IPS DF 4.7 (cell line): Measurements from ENCODE around the gene DNAH7.

Source experiments
- DNase-seq: peaks from one replicate; pipeline ENCODE4 v3.0.0-alpha.2; 2013; ENCODE audit warnings: low spot score; ENCODE audit errors: extremely low read depth

Gene DNAH7

GRCh38 chr2:196079052-196079451, 10.4 kb upstream of the DNAH7 start:
- no peak for DNase-seq

- DNase-seq, result no peak
Observed at GRCh38 chr2:196077821-196078220, 9.2 kb upstream of the DNAH7 start.

- DNase-seq, result no peak
Observed at GRCh38 chr2:196076778-196077568, 8.3 kb upstream of the DNAH7 start.

GRCh38 chr2:196075196-196075595, 6.6 kb upstream of the DNAH7 start:
- DNase-seq, result no peak

DNA sequence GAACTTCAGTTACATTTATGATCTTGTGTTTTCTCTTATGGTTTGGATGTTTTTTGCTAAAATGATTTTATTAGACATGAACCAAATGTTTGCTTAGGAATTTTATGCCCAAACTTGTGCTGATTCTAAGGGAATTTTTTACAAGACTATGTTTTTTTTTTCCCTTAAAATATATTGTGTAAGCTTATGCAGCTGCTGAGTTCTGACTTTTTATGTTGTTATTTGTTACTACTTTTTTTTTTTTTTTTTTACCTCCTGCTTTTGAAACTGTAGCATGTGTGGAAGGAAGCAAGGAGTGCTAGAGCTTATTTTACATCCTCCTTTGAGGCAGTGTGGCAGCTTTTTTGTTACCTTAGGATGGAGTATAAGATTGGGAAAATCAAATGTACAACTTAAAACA, 6.0 kb upstream of the DNAH7 start:
- DNase-seq, result no peak

DNA sequence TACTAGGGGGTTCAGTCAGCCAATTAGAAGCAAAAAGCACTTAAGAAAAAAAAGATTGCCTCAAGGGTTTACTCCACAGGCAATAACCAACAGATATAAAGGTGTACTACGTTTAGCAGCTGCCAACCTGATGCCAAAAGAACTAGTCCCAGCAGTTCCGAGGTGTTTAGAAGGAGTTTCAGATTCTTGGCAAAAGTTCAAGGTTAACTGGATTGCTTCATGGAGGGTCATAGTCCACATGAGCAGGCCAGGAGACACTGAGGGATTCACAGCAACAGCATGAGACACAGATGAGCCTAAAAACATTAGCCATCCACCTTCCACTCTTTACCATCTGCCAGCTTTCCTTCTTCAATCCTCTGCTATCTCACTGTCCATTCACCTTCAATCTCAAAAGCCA, 4.9 kb upstream of the DNAH7 start:
- DNase-seq, result no peak

DNA sequence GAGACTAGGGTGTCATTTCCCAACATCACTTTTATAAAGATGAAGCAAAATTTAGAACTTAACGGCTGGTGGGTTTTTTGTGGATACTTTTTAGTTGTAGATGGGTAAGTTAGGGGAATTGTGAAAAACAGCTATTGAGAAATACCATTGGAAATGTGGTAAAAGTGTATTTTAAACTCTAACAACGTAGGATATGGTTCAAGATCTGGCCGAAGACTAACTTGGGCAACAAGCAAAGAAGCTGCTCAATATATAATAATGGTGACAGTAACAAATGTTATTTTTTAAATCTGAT, 1.6 kb downstream of the DNAH7 start:
- DNase-seq, result no peak

DNA sequence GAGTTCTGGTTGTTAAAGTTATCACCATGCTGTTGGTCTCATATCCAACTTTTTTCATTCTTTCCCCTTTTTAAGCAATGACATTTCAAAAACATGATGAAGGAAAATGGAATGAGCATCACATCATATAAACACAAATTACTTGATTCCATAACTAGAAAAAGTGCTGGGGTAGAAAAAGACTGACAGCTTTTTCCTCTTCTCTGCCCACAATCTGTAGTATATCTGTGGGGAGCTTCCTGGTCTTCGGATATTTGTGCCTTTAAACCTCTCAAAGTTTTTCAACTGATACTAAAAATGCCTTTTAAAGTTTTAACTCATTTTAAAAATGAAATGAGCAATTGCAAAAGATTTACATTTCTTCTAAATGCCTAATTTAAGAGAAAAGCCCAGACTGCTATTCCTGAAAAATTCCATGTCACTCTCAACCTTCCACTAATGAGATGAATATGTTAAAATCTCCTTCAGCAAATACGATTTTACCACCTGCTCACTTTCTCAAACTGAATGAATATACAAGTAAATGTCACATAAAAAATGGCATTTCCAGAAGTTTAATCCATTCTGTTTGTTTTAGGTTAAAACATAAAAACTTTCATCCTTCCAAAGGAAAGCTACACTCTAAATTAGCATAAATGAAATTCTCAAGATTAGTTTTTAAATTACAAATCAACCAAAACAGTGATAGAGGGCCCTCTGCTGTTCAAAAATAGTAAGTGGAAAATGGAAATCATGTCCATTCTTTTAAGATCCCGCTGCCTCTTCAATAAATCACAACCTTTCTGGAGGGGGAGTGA, 2.1 kb downstream of the DNAH7 start:
- DNase-seq, result no peak

GRCh38 chr2:196063773-196064172, 4.9 kb downstream of the DNAH7 start:
- DNase-seq, result no peak

DNA sequence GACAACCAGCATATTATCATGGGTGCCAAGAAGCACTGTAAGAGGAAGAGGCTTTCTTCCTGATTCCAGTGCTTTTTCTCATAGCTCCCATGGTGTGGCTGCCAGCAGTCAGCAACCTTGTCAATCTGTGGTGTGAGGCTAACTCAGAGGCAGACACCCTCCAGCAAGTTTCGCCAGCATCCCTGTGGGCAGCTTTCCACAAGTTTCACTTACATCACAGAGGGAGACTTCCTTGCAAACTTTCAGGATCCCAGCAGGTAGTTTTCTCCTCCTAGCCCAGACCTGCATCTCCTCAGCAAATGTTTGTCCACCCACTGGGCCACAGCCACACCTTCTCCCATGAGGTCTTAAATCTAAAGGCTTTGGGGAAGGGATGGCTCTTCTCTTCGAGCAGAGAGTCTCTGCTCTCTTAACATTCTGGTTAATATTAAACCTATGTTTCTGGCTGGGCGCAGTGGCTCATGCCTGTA, 9.1 kb downstream of the DNAH7 start:
- DNase-seq, result peak; percentile 11

DNA sequence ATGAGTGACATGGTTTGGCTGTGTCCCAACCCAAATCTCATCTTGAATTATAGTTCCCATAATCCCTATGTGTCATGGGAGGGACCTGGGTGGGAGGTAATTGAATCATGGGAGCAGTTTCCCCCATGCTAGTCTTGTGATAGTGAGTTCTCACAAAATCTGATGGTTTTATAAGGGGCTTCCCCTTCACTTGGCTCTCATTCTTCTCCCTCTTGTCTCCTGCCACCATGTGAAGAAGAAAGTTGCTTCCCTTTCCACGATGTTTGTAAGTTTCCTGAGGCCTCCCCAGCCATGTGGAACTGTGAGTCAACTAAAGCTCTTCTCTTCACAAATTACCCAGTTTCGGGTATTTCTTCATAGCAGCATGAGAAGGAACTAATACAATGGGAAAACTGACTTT, 14.0 kb downstream of the DNAH7 start:
- DNase-seq, result no peak

DNA sequence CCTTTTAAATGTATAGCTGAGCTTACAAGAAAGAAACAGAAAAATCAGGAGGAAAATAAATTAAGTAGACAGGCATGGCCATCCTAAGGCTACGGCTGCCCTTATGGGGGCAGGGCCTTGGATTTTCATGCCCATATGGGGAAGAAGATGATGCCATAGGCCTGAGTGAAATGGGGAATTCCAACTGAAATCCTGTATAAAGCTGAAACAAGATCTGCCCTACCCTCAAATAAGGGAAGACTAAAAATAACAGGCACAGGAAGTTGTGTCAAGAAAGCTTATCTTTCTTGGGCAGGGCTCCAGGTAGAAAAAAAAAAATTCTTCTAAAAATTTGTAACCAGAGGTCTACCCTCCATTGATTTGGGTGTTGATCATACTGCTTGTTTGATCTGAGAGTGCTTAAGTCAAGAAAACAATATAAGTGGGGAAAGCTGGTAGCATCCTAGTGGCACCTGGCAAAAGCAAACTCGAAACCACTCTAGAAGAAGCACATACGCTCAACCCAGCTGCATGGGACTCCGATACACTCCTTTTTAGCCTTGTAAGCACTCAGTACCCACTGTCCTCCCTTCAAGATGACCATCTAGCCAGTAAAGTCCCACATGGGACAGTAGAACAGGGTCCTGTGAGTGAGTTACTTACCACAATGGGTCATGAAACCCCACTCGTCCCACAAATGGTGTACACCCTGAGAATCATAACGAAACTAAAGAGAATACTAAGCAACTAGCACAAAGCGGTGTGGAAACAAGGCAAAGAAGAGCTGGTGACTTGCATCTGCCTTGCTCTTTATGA, 22.3 kb downstream of the DNAH7 start:
- no peak for DNase-seq

DNA sequence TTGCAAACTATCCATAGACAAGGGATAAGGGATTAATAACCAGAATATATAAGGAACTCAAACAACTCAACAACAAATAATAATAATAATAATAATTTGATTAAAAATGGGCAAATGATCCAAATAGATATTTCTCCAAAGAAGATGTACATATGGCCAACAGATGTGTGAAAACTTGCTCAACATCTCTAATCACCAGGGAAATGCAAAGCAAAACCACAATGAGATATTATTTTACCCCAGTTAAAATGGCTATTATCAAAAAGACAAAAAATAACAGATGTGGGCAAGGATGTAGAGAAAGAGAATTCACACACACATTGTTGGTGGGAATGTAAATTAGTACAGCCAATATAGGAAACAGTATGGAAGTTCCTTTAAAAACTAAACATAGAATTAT, 26.9 kb downstream of the DNAH7 start:
- DNase-seq, result no peak

- DNase-seq, result no peak
Observed at GRCh38 chr2:196040218-196040617, 28.4 kb downstream of the DNAH7 start.

GRCh38 chr2:196036442-196036841, 32.2 kb downstream of the DNAH7 start:
- DNase-seq, result no peak

- DNase-seq, result no peak
Observed at GRCh38 chr2:196018037-196018436, 50.6 kb downstream of the DNAH7 start.

DNA sequence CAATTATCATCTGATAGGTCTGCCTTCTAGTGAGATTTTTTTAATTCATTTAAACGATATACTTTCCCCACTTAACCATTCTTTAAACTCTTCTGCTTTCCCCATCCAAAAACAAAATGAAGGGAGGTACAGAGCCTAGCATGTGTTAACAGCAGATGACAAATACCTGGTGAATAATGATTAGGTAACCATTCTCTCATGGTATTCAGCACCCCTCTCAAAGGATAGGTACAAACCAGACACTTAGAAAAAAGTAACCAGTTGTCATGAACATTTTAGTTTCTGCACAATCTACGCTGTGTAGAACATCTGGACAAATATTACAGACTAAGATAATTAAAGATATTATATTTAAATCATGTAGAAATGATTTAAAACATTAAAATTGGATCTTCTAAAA, 56.3 kb downstream of the DNAH7 start:
- DNase-seq, result no peak

DNA sequence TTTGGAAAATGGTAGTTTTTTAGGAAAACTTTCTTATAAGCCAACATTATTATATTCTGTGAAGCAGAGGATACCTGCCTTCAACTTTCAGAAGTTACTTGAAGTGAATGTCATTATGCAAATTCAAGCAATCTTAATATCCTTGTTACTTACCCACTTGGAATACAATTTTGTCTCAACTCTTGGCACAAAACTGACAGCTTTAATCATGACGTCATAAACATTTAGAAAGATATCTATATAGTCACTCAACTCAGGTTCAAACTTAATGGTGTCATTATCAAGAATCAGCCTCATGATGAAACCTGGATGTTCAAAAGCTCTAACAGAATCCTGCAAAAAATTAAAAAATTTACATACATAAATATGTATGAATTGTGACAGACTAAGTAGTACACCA, 68.1 kb downstream of the DNAH7 start:
- no peak for DNase-seq

GRCh38 chr2:195998070-195998469, 70.6 kb downstream of the DNAH7 start:
- no peak for DNase-seq

GRCh38 chr2:195995499-195995898, 73.1 kb downstream of the DNAH7 start:
- no peak for DNase-seq

- no peak for DNase-seq
Observed at GRCh38 chr2:195993623-195994022, 75.0 kb downstream of the DNAH7 start.

- no peak for DNase-seq
Observed at GRCh38 chr2:195985741-195986140, 82.9 kb downstream of the DNAH7 start.
